MCF 10A (cell line): ENCODE results near the gene PATE2. TPM values are rescaled to one million over a fixed set of nuclear protein-coding genes. Genes with fewer than 3 reads are reported as not detected.

Source experiments
- Bru-seq: library from RNA; stranded (reverse); fragments of 400-500 nt; gene quantifications from one replicate; lab custom pipeline; 2021; lab: Mats Ljungman, UMichigan
- BruChase-seq, 2 experiments: library from RNA; stranded (reverse); fragments of 400-500 nt; gene quantifications; one replicate each; lab custom pipeline; 2021; lab: Mats Ljungman, UMichigan
- BruUV-seq: library from RNA; stranded (reverse); fragments of 400-500 nt; replicated peaks from 2 replicates; lab custom pipeline; 2021; lab: Mats Ljungman, UMichigan
- CTCF ChIA-PET: fragments of 300-600 bp; sonication (Branson Sonifier 250); formaldehyde crosslinking; extraction: SDS; loops from one replicate; lab custom pipeline; 2021; ENCODE audit warnings: antibody characterized with exemption, inconsistent platforms; lab: Yijun Ruan, JAX
- POLR2A ChIA-PET: fragments of 300-600, 350-650 bp; sonication (Branson Sonifier 250); formaldehyde crosslinking; extraction: SDS; loops from one replicate; lab custom pipeline; 2020; ENCODE audit warnings: antibody characterized with exemption, inconsistent platforms; lab: Yijun Ruan, JAX
- DNase-seq: peaks from one replicate; pipeline ENCODE4 v3.0.0-alpha.2; 2018; ENCODE audit not compliant: unreplicated experiment
- H3K27ac Mint-ChIP-seq: one replicate; pipeline ENCODE4 v1.8.0; 2022; ENCODE audit warnings: mild to moderate bottlenecking, low read depth, mixed read lengths; ENCODE audit not compliant: unreplicated experiment
- H3K27me3 Mint-ChIP-seq: one replicate; pipeline ENCODE4 v1.8.0; 2022; ENCODE audit warnings: mixed read lengths; ENCODE audit not compliant: insufficient read depth, unreplicated experiment
- H3K36me3 Mint-ChIP-seq: one replicate; pipeline ENCODE4 v1.8.0; 2022; ENCODE audit warnings: mild to moderate bottlenecking, moderate library complexity, mixed read lengths; ENCODE audit not compliant: insufficient read depth, unreplicated experiment
- H3K4me1 Mint-ChIP-seq: one replicate; pipeline ENCODE4 v1.8.0; 2022; ENCODE audit warnings: mixed read lengths; ENCODE audit not compliant: insufficient read depth, unreplicated experiment
- H3K4me3 Mint-ChIP-seq: one replicate; pipeline ENCODE4 v1.8.0; 2022; ENCODE audit warnings: mild to moderate bottlenecking, moderate library complexity, mixed read lengths; ENCODE audit not compliant: unreplicated experiment
- H3K9me3 Mint-ChIP-seq: one replicate; pipeline ENCODE4 v1.8.0; 2022; ENCODE audit warnings: mixed read lengths; ENCODE audit not compliant: unreplicated experiment
- intact Hi-C: fragments of 100-400 bp; cut with micrococcal nuclease; formaldehyde crosslinking; loops from 2 replicates; pipeline ENCODE4 v1.14.1; 2022
- long read RNA-seq: library from polyadenylated mRNA; stranded (forward); transcript quantifications from one replicate; pipeline ENCODE4 v2.0.0, GENCODE V29; 2022
- total RNA-seq: library from RNA; stranded (reverse); gene quantifications from 2 replicates; pipeline ENCODE4 v1.2.3, GENCODE V29; 2022
- TF ChIP-seq, protein P1 (sequence below): fragments of 200-600 bp; IDR thresholded peaks from one replicate; pipeline ENCODE4 v1.8.0; 2022; ENCODE audit warnings: antibody characterized with exemption, mild to moderate bottlenecking; ENCODE audit not compliant: unreplicated experiment

Gene PATE2
- total RNA-seq (not detected in 2 replicates), Bru-seq, nascent RNA (percentile 28 among the genes with signal in this experiment), BruChase-seq, experiment 1, labeled RNA remaining after a 6-hour chase (not detected), BruChase-seq, experiment 2, labeled RNA remaining after a 2-hour chase (percentile 36 among the genes with signal in this experiment)
- long read RNA-seq, result 0 reads

DNA sequence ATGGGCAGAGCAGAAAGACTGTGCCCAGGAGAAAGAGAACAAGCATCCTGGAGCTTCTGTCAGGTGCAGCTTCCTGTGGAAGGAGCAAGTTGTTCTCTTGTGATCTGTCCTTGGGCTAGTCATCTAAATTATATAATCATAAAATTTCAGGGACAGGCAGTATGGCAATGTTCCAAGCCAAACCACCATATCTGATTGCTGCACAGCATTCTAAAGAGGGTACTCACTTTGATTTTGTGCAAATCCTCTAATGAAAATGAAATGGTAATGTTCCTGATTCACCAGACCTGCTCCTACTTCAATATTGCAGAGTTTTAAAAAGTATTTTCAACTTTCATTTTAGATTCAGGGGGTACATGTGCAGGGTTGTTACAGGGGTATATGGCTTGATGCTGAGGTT, at the start of gene PATE2:
PATE2 (minus strand) TSS at position 101 of the 400 bp plus-strand sequence; CDS start at position 46, 55 bp downstream.
- ChIA-PET POLR2A (no interaction called here), CTCF (no interaction called here)
- no TSS peak for BruUV-seq

GRCh38 chr11:125807909-125808308, 29.3 kb upstream of the PATE2 start:
- H3K4me1 Mint-ChIP-seq, result no peaks in the 10 kb centered on the region
- H3K27ac Mint-ChIP-seq, result no peak overlapping the region
- H3K27me3 Mint-ChIP-seq, result no peaks in the 10 kb centered on the region
- peaks cover 1% of the 10 kb centered on the region for H3K9me3 Mint-ChIP-seq
- TF ChIP-seq, protein P1, sequence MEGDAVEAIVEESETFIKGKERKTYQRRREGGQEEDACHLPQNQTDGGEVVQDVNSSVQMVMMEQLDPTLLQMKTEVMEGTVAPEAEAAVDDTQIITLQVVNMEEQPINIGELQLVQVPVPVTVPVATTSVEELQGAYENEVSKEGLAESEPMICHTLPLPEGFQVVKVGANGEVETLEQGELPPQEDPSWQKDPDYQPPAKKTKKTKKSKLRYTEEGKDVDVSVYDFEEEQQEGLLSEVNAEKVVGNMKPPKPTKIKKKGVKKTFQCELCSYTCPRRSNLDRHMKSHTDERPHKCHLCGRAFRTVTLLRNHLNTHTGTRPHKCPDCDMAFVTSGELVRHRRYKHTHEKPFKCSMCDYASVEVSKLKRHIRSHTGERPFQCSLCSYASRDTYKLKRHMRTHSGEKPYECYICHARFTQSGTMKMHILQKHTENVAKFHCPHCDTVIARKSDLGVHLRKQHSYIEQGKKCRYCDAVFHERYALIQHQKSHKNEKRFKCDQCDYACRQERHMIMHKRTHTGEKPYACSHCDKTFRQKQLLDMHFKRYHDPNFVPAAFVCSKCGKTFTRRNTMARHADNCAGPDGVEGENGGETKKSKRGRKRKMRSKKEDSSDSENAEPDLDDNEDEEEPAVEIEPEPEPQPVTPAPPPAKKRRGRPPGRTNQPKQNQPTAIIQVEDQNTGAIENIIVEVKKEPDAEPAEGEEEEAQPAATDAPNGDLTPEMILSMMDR, result no peak
- no peaks in the 10 kb centered on the region for H3K36me3 Mint-ChIP-seq
- no peak overlapping the region for H3K4me3 Mint-ChIP-seq
- intact Hi-C loops, result no loop called here
- no TSS peak for BruUV-seq
- ChIA-PET POLR2A (no interaction called here), CTCF (no interaction called here)
- peak; percentile 38 for DNase-seq

More for the DNA sequence above, at the start of gene PATE2:
- Mint-ChIP-seq H3K27me3 (no peaks in the 10 kb centered on the region), H3K4me1 (no peaks in the 10 kb centered on the region), H3K9me3 (peaks cover 8% of the 10 kb centered on the region), H3K36me3 (no peaks in the 10 kb centered on the region), H3K4me3 (no peak within 1 kb of the TSS), H3K27ac (no peak within 1 kb of the TSS)
- TF ChIP-seq, protein P1, result no peak
- intact Hi-C loops, result no loop called here
- DNase-seq, result no peak

DNA sequence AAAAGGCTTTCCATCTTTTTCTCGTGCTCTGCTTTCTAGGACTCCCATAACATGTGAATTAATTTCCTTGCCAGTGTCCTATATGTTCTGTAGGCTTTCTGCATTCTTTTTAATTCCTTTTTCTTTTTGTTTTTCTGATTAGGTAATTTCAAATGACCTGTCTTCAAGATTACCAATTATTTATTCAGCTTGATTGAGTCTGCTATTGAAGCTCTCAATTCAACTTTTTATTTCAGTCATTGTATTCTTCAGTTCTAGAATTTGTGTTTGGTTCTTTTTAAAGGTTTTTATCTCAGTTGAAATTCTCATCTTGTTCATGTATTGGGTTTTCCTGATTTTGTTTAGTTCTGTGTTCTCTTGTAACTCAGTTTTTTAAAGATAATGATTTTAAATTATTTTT, 23.8 kb upstream of the PATE2 start:
- no peaks in the 10 kb centered on the region for H3K27me3 Mint-ChIP-seq

GRCh38 chr11:125799808-125800207, 21.2 kb upstream of the PATE2 start:
- no peak overlapping the region for H3K4me3 Mint-ChIP-seq
- ChIA-PET POLR2A (no interaction called here), CTCF (interaction anchor here (0.7 kb wide), 1 partner anchor 31 kb away, joined by 4 read pairs; no protein-coding TSS in a partner anchor)
- H3K36me3 Mint-ChIP-seq, result no peaks in the 10 kb centered on the region
- no peaks in the 10 kb centered on the region for H3K27me3 Mint-ChIP-seq
- H3K9me3 Mint-ChIP-seq, result peaks cover 31% of the 10 kb centered on the region
- intact Hi-C loops, result no loop called here
- no peak overlapping the region for H3K27ac Mint-ChIP-seq
- BruUV-seq, result no TSS peak
- no peak for DNase-seq
- H3K4me1 Mint-ChIP-seq, result no peaks in the 10 kb centered on the region
- TF ChIP-seq, protein P1, result no peak

More for the DNA sequence above, 23.8 kb upstream of the PATE2 start:
- Mint-ChIP-seq H3K36me3 (no peaks in the 10 kb centered on the region), H3K27ac (no peak overlapping the region), H3K4me3 (no peak overlapping the region), H3K4me1 (no peaks in the 10 kb centered on the region), H3K9me3 (peaks cover 16% of the 10 kb centered on the region)
- TF ChIP-seq, protein P1, result no peak
- DNase-seq, result no peak
- no TSS peak for BruUV-seq
- intact Hi-C loops, result no loop called here
- CTCF ChIA-PET, result no interaction called here
- POLR2A ChIA-PET, result no interaction called here
